ENCODE measurements around the gene TBC1D20.
A peak's percentile ranks its signal among the peaks of the same experiment; 100 is the strongest.

TBC1D20 gene

GRCh38 chr20:437787-438486 is 24.4 kb downstream of the TBC1D20 start:
- DNase-seq (ENCODE audit: low spot score) = no peak

DNA sequence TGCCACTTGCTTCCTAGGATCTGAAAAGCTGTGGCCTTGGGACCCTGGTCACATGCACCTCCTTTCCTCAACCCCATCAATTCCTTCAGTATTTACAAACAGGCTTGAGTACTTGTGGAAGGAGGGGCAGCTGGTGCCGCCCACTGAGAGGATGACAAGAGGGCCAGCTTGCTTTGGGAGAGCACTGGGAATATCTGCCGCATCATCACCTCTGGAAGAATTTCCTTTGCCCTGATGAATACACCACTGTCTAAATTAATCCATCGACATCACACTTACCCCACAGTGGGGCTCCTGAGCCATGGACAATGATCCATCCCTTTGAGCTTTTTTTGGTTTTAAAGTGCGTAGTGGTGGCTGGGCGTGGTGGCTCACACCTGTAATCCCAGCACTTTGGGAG is 25.9 kb downstream of the TBC1D20 start:
- no peak for DNase-seq (ENCODE audit: low spot score)

GRCh38 chr20:435558-435957 is 26.8 kb downstream of the TBC1D20 start:
- DNase-seq (ENCODE audit: low spot score) = no peak

- DNase-seq (ENCODE audit: low spot score) = no peak
These were observed 27.5 kb downstream of the TBC1D20 start for GRCh38 chr20:434661-435419.

DNA sequence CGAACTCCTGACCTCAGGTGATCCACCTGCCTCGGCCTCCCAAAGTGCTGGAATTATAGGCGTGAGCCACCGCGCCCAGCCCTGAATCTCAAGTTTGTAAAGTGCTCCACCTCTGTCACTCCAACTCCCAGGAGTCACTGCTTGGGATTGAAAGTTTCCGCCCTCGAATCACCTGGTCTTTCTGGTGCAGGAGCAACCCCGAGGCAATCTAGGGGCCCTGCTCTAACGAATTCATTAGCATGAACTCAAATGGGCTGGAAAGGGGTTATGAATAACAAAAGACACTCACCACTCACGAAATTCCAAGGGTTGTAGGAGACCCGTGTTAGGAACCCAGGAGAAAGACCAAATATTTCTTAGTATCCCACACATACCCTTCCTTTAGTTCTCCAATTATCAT is 28.1 kb downstream of the TBC1D20 start:
- DNase-seq (ENCODE audit: low spot score) = no peak

GRCh38 chr20:433300-433975 is 28.9 kb downstream of the TBC1D20 start:
- DNase-seq (ENCODE audit: low spot score) = no peak

DNA sequence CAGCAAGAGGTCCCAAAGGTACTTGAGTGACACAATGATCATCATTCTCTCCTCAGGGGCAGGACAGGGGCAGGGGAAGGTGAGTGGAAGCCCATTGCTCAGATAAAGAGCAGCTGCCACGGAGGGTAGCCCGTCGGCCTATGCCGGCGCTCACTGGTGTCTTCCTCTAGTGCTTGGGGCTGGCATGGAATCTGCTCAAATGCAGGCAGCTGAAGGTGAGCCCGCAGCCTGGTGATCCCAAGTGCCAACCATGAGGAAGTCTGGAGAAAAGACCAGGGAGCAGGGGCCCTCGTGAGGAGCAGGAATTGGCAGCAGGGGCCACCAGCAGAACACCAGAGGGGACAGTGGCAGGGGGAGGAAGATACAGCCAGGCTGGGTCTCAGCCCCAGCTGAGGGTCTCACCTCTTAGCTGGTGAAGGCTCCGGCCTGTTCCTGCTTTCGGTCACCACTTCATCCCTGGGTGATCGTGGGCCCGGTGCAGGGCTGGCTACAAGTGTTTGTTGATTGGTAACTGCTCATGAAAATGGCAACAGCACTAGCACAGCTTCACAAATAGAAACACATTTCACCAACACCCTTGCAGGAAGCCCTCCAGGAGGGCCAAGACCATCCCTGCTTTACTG is 29.5 kb downstream of the TBC1D20 start:
- DNase-seq (ENCODE audit: low spot score) = no peak

GRCh38 chr20:432208-432607 is 30.1 kb downstream of the TBC1D20 start:
- DNase-seq (ENCODE audit: low spot score) = no peak

GRCh38 chr20:431012-431904 is 31.1 kb downstream of the TBC1D20 start:
- DNase-seq (ENCODE audit: low spot score) = peak; percentile 92

DNA sequence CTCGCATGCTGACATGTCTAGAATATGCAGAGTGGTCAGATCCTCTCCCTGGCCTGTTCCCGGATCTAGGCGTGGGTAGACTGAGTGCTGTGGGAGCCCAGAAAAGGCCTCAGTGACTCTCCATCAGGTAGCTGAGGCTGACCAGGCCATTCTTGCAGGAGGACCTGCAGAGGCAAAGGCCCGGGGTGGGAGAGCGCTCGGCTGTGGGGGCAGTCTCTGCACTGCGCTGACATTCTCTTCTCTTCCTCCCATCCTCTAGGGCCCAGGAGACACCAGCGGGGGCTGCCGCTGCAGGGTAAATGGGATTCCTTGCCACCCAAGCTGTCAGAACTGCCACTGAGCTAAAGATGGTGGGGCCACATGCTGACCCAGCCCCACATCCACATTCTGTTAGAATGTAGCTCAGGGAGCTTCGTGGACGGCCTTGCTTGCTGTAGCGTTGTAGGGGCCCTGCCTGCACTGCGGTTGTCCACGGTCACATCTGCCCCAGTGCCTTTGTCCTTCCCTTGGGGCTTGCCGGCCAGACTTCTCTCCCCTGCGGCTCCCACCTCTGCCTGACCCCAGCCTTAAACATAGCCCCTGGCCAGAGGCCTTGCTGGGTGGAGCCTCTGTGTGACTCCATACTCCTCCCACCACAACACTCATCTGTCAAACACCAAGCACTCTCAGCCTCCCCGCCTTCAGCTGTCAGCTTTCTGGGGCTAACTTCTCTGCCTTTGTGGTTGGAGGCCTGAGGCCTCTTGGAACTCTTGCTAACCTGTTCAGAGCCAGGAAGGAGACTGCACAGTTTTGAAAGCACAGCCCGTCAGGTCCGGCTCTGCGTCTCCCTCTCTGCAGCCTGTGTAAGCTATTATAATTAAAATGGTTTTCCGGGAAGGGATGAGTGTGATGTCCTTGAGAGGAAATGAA is 32.0 kb downstream of the TBC1D20 start:
- DNase-seq (ENCODE audit: low spot score) = no peak

GRCh38 chr20:428658-429200 is 33.6 kb downstream of the TBC1D20 start:
- no peak for DNase-seq (ENCODE audit: low spot score)

DNA sequence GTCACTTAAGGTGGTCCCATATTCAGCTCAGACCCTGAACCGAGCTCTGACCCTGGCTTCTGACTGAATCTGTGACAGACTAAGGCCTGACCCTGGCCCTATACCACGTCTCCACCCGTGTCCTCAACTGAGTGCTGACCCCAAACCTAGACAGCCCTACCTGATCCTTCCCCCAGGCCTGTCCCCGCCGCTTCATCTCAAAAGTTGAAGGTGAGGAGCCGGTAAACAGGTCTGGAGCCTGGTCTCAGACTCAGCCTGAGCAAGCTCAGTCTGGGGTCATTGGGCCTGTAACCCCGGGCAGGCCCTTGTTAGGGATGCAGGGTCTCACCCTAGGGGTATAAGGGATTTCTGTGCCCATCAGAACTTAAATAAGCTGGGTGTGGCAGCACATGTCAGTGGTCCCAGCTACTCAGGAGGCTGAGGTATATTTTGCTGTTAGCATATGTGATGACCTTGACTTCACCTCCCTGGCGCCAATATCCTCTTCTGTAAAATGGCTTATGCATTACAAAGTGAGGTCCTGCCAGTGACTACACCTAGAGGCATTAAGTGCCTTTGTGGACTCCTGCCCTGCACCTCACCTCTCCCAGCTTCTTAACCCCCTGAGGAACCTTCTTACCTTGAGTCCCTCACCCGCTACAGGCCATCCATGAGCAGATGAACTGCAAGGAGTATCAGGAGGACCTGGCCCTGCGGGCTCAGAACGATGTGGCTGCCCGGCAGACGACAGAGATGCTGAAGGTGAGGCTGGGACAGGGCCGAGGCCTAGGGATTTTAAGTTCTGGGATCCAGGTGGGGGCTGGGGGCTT is 34.3 kb downstream of the TBC1D20 start:
- no peak for DNase-seq (ENCODE audit: low spot score)

DNA sequence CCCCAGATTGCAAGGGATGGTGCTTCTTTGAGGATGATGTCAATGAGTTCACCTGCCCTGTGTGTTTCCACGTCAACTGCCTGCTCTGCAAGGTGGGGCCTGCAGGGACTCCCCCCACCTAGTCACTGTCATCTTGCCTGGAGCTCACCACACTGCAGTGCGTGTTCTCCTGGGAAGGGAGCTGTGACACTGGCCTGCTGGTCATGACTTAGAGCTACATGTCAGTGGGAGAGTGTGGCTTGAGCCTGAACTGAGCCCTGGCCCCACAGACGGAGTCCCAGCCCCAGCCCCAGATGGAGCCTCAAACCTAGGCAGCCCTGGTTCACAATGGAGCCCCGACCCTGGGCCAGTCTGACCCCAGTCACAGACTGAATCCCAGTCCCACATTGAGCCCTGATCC is 34.9 kb downstream of the TBC1D20 start:
- no peak for DNase-seq (ENCODE audit: low spot score)

- no peak for DNase-seq (ENCODE audit: low spot score)
These were observed 35.8 kb downstream of the TBC1D20 start for GRCh38 chr20:426566-426965.

DNA sequence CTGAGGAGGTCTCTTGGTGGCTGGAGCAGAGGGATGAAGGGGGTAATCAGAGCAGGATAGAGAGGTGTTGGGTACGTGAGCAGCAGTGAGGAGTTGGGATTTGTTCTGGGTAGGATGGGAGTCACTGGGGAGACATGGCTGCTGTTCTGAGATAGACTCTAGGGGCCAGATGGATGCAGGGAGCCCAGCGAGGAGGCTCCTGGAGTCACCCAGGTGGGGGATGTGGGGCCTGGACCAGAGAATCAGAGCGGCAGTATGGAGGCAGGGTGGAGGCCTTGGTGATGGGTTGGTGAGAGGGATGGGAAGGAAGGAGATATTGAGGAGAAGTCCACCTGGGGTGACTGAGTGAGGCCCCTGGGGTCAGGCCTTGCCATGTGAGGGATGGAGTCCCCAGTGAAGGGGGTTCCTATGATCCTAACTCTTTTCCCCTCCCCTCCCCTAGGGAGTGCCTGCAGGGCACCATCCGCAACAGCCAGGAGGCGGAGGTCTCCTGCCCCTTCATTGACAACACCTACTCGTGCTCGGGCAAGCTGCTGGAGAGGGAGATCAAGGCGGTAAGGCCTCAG is 40.6 kb downstream of the TBC1D20 start:
- DNase-seq (ENCODE audit: low spot score) = no peak

DNA sequence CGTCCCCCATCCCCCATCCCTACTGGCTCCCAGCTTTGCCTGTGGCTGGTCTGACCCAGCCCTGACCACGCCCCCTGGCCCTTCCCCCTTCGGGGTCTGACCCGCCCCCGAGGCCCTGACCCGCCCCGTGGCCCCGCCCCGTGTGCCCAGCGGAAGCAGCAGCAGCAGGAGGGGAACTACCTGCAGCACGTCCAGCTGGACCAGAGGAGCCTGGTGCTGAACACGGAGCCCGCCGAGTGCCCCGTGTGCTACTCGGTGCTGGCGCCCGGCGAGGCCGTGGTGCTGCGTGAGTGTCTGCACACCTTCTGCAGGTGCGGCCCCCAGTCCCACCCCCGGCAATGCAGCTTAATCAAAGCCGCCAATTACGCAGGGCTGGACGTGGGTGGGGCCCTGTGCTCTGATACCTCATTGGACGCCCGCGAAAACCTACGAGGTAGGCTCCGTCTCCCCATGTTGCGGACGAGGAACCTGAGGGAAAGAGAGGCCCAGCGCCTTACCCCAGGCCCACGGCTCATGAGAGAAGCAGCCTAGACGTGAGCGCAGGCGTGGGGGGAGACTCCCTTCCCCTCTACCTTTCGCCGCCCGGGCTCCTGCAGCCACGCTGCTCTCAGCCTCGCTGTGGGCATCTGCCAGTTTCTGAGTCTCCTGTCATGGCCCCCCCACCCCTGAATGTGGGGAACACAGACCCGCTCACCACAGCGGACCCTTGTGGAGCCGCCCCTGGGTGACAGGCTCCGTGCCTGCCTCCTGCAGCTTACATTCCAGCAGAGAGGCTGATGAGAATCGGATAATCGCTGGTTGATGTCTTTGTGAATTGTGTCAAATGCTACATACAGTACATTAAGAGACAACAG is 41.4 kb downstream of the TBC1D20 start:
- no peak for DNase-seq (ENCODE audit: low spot score)

DNA sequence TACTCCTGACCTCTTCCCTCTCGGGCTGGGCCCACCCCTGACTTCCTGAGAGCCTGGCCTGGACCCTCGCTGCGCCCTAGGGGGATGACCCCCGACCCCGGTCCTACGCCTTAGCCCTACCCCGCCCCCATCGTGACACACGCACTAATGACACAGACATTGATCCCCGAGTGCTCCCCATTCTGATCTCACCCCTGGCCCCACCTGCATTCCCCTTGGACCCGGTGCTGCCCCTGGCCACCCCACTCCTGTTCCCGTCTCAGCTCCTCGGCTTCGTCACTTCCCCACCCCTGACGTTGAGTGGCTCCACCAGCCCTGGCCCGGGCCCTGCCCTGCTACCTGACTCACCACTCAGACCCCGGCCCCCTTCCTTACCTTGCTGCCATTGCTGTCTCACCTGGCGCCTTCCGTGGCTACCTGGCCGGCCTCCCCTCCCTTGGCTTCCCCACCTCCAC is 42.1 kb downstream of the TBC1D20 start:
- no peak for DNase-seq (ENCODE audit: low spot score)

All from cerebellar cortex (tissue), 1 donor.